ENCODE data around the gene SNIP1. TPM values are rescaled to one million over a fixed set of nuclear protein-coding genes. Genes with fewer than 3 reads are reported as not detected.

Gene SNIP1
- total RNA-seq, 1 experiment from 2014 or later, result 15.1 TPM

- H3K79me1 ChIP-seq (ENCODE audit: insufficient read depth, low read depth, low read length, poor library complexity, severe bottlenecking), result no peaks in the 10 kb centered on the region
- no peak overlapping the region for H3K14ac ChIP-seq (ENCODE audit: insufficient read depth, low read length)
Measured at GRCh38 chr1:37596182-37596667, 42.1 kb upstream of the SNIP1 start.

More at GRCh38 chr1:37596182-37596667, 42.1 kb upstream of the SNIP1 start:
- Mint-ChIP-seq H3K36me3 (ENCODE audit: insufficient read depth in 1 of 3, low read depth in 3 of 3) (peaks cover 8 to 24% (median 23%) of the 10 kb centered on the region in 3 experiments; a peak in 6 of 7 replicates), H3K27me3 (ENCODE audit: low read depth) (peaks cover 18% of the 10 kb centered on the region), H3K4me1 (peaks cover 9 to 18% of the 10 kb centered on the region in 2 experiments; a peak in 3 of 4 replicates), H3K9me3 (peaks cover 0 to 3% of the 10 kb centered on the region in 2 experiments; a peak in 1 of 5 replicates), H3K27ac (peak overlapping the region in 1 of 3 experiments; percentile 89; a peak in 2 of 7 replicates), H3K4me3 (peak overlapping the region; percentile 96 to 99)
- no peak overlapping the region for H2BK12ac ChIP-seq (ENCODE audit: insufficient read length, low read depth, low read length)
- no peak for TF ChIP-seq CTCF (conservative IDR thresholded peaks at IDR 0.05)
- H2BK20ac ChIP-seq (ENCODE audit: low read depth, low read length, poor library complexity, severe bottlenecking), result no peak overlapping the region
- no peaks in the 10 kb centered on the region; the same call in 1 of the 2 replicates for H3K4me1 ChIP-seq (ENCODE audit: insufficient read depth, low read length)
- H3K4me2 ChIP-seq (ENCODE audit: insufficient read depth, insufficient read length, low read length), result peak overlapping the region; percentile 80
- H2BK15ac ChIP-seq (ENCODE audit: low read depth, low read length), result no peak overlapping the region
- no CpG with 5 or more reads among the region's 3 CpGs for WGBS (ENCODE audit: extremely low coverage, insufficient read length, low lambda C conversion rate)
- H3K79me2 ChIP-seq (ENCODE audit: insufficient read depth, low read length), result peaks cover 20% of the 10 kb centered on the region; the same call in 1 of the 2 replicates
- H3K23ac ChIP-seq (ENCODE audit: insufficient read length, low read depth, low read length), result no peak overlapping the region
- no peaks in the 10 kb centered on the region for H4K20me1 ChIP-seq (ENCODE audit: control insufficient read depth, insufficient read depth, insufficient read length)
- no peak overlapping the region for H2AFZ ChIP-seq (ENCODE audit: low read length)
- H3K9ac ChIP-seq (ENCODE audit: extremely low read depth, insufficient read length, low read length), result no peak overlapping the region
- no peak overlapping the region for H3T11ph ChIP-seq (ENCODE audit: low read length)
- H3K4ac ChIP-seq (ENCODE audit: low read depth, low read length), result no peak overlapping the region
- no peaks in the 10 kb centered on the region for H3K9me3 ChIP-seq (ENCODE audit: control insufficient read depth, low read depth, low read length)
- H2BK5ac ChIP-seq (ENCODE audit: insufficient read length, low read length), result no peak overlapping the region
- no peak overlapping the region for H4K5ac ChIP-seq (ENCODE audit: insufficient read length, low read depth, low read length)
- H3K56ac ChIP-seq (ENCODE audit: insufficient read length, low read depth, low read length), result no peak overlapping the region
- no peak overlapping the region for H4K91ac ChIP-seq (ENCODE audit: insufficient read length, low read depth, low read length)
- H2AK5ac ChIP-seq (ENCODE audit: insufficient read length, low read length), result no peak overlapping the region
- no peak overlapping the region for H3K27ac ChIP-seq (ENCODE audit: insufficient read length, low read depth, low read length)
- no peak overlapping the region for H2BK120ac ChIP-seq (ENCODE audit: low read depth, low read length, poor library complexity, severe bottlenecking)
- DNase-seq, result no peak
- peaks cover 6% of the 10 kb centered on the region for H3K23me2 ChIP-seq (ENCODE audit: insufficient read length, low read depth, low read length, poor library complexity, severe bottlenecking)
- no peaks in the 10 kb centered on the region for H3K27me3 ChIP-seq (ENCODE audit: insufficient read depth, low read length)
- H4K8ac ChIP-seq (replicated peaks; ENCODE audit: insufficient read length, low read depth, low read length), result no peak overlapping the region
- H3K18ac ChIP-seq (ENCODE audit: insufficient read length, low read depth, low read length), result no peak overlapping the region

Data from H9 (cell line).